ENCODE data around the gene STARD3.
A peak's percentile ranks its signal among the peaks of the same experiment; 100 is the strongest.

STARD3 gene

DNA sequence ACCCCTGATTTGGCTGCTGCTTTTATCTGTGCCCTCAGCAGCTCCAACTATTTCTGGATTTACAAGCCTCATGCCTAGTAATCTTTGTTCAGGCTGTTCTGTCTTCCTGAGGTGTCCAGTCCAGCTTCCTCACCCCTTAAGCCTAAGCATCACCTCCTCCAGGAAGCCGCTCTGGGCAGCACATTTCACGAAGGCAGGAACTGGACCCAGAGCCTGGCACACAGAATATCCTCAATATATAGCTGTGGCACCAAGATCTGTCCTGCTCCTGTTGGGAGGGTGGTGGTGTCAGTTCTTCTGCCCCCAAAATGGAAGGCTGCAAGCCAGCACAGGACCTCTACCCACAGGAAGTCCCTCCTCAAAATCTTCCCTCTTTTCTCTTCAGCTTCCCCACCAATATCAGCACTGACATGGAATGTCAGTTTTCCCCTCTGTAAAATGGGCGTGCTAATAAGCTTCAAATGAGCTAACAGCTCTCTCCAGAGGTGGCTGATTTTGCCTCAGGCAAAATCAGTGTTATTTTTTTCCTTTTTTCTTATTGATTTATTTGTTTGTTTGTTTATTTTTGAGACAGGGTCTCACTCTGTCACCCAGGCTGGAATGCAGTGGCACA, 22.3 kb upstream of the STARD3 start:
- no peaks in the 10 kb centered on the region for H3K79me2 ChIP-seq (ENCODE audit: insufficient read depth, low read length)
- H3F3A ChIP-seq (ENCODE audit: insufficient read depth, low read length), result 0 out of 2 replicates have a peak, but pooled peaks cover under 1% of the 10 kb centered on the region
- peaks cover 13% of the 10 kb centered on the region for H3K4me1 ChIP-seq (ENCODE audit: insufficient read depth, low read length, severe bottlenecking)
- no peak overlapping the region for H3K9ac ChIP-seq (ENCODE audit: low read length)
- no peaks in the 10 kb centered on the region for H3K9me3 ChIP-seq (ENCODE audit: low read length)
- H3K4me2 ChIP-seq (ENCODE audit: low read length), result no peak overlapping the region
- H3K4me3 ChIP-seq (ENCODE audit: low read depth, low read length, poor library complexity, severe bottlenecking), result no peak overlapping the region
- H3K27me3 ChIP-seq (ENCODE audit: insufficient read depth, low read length), result no peaks in the 10 kb centered on the region; the same call in 1 of the 2 replicates
- H3K36me3 ChIP-seq (ENCODE audit: insufficient read depth, low read length), result no peaks in the 10 kb centered on the region
- TF ChIP-seq EZH2 (IDR thresholded peaks at IDR 0.05; ENCODE audit: borderline replicate concordance, low read length) (no peak), CTCF (IDR thresholded peaks at IDR 0.05; ENCODE audit: low read length) (no peak)
- H3K9me2 ChIP-seq (ENCODE audit: low read depth, low read length), result no peaks in the 10 kb centered on the region
- H4K20me1 ChIP-seq (ENCODE audit: insufficient read depth, low read length), result no peaks in the 10 kb centered on the region
- no peak overlapping the region for H3K27ac ChIP-seq (ENCODE audit: low read depth, low read length, poor library complexity, severe bottlenecking)
- no peak overlapping the region for H2AFZ ChIP-seq (ENCODE audit: low read length)

GRCh38 chr17:39615434-39615833, 21.5 kb upstream of the STARD3 start:
- Histone ChIP-seq H3K4me1 (ENCODE audit: insufficient read depth, low read length, severe bottlenecking) (peaks cover 13% of the 10 kb centered on the region), H3K9ac (ENCODE audit: low read length) (no peak overlapping the region)
- no peak for TF ChIP-seq EZH2 (IDR thresholded peaks at IDR 0.05; ENCODE audit: borderline replicate concordance, low read length)
- TF ChIP-seq CTCF (IDR thresholded peaks at IDR 0.05; ENCODE audit: low read length), result no peak

DNA sequence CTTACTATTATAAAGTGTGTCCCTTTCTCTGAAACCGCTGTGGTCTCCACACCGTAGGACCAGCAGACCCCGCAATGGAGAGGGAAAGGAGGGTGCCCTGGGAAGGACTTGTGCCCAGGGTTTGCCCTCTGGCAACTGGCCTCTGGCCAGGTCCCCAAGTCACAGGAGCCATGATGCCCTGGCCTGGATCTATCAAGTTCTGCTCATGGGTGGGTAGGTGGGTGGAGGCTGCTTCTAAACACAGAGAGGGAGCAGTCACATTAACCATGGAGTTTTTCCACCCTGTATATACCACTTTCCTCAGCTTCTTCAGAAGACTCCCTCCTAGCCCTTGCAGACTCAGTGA, 19.9 kb upstream of the STARD3 start:
- peak overlapping the region; percentile 88 for H3K4me2 ChIP-seq (ENCODE audit: low read length)
- peaks cover 14% of the 10 kb centered on the region for H3K4me1 ChIP-seq (ENCODE audit: insufficient read depth, low read length, severe bottlenecking)
- no peak for TF ChIP-seq CTCF (IDR thresholded peaks at IDR 0.05; ENCODE audit: low read length)
- no peak for TF ChIP-seq EZH2 (IDR thresholded peaks at IDR 0.05; ENCODE audit: borderline replicate concordance, low read length)
- H3K9me2 ChIP-seq (ENCODE audit: low read depth, low read length), result no peaks in the 10 kb centered on the region
- H3K36me3 ChIP-seq (ENCODE audit: insufficient read depth, low read length), result no peaks in the 10 kb centered on the region
- no peaks in the 10 kb centered on the region for H4K20me1 ChIP-seq (ENCODE audit: insufficient read depth, low read length)
- no peaks in the 10 kb centered on the region for H3K9me3 ChIP-seq (ENCODE audit: low read length)
- H3K27me3 ChIP-seq (ENCODE audit: insufficient read depth, low read length), result no peaks in the 10 kb centered on the region; the same call in 1 of the 2 replicates
- peak overlapping the region; percentile 74; the same call in 1 of the 2 replicates for H3K9ac ChIP-seq (ENCODE audit: low read length)
- no peak overlapping the region for H2AFZ ChIP-seq (ENCODE audit: low read length)
- no peaks in the 10 kb centered on the region for H3K79me2 ChIP-seq (ENCODE audit: insufficient read depth, low read length)
- H3K27ac ChIP-seq (ENCODE audit: low read depth, low read length, poor library complexity, severe bottlenecking), result no peak overlapping the region
- H3K4me3 ChIP-seq (ENCODE audit: low read depth, low read length, poor library complexity, severe bottlenecking), result peak overlapping the region; percentile 63
- 0 out of 2 replicates have a peak, but pooled peaks cover 2% of the 10 kb centered on the region for H3F3A ChIP-seq (ENCODE audit: insufficient read depth, low read length)

More at GRCh38 chr17:39615434-39615833, 21.5 kb upstream of the STARD3 start:
- no peak overlapping the region for H3K4me2 ChIP-seq (ENCODE audit: low read length)
- H3K4me3 ChIP-seq (ENCODE audit: low read depth, low read length, poor library complexity, severe bottlenecking), result no peak overlapping the region
- H3K36me3 ChIP-seq (ENCODE audit: insufficient read depth, low read length), result no peaks in the 10 kb centered on the region
- 0 out of 2 replicates have a peak, but pooled peaks cover 2% of the 10 kb centered on the region for H3F3A ChIP-seq (ENCODE audit: insufficient read depth, low read length)
- H4K20me1 ChIP-seq (ENCODE audit: insufficient read depth, low read length), result no peaks in the 10 kb centered on the region
- H3K79me2 ChIP-seq (ENCODE audit: insufficient read depth, low read length), result no peaks in the 10 kb centered on the region
- H3K9me3 ChIP-seq (ENCODE audit: low read length), result no peaks in the 10 kb centered on the region
- H3K27ac ChIP-seq (ENCODE audit: low read depth, low read length, poor library complexity, severe bottlenecking), result no peak overlapping the region
- no peak overlapping the region for H2AFZ ChIP-seq (ENCODE audit: low read length)
- H3K27me3 ChIP-seq (ENCODE audit: insufficient read depth, low read length), result no peaks in the 10 kb centered on the region; the same call in 1 of the 2 replicates
- H3K9me2 ChIP-seq (ENCODE audit: low read depth, low read length), result no peaks in the 10 kb centered on the region
